ENCODE data around the gene SH3GL3. TPM values are rescaled to one million over a fixed set of nuclear protein-coding genes. Genes with fewer than 3 reads are reported as not detected.

The SH3GL3 gene
- total and polyA plus RNA-seq, 2 of the 13 experiments (the other 11 are each of a cell fraction or from before 2014, with no cell fraction given): not detected

DNA sequence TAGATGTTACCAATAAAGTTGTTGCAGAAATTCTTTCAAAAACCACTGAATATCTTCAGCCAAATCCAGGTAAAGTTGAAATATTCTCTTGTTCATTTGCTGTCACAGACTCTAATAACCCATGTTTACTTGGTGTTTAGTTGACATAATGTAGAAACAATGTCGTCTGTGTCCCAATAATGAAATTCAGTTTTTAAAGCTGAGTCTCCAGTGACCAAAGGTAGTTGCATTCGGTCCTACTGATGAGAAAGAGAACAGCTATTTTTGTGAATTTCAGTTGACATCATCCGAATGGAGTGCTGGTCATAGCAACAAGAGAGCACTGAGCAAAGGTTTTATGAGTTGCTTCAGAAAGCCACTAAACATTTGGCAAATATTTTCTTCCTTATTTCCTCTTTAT lies 118.0 kb downstream of the SH3GL3 start (continued):
- TF ChIP-seq, protein P1, sequence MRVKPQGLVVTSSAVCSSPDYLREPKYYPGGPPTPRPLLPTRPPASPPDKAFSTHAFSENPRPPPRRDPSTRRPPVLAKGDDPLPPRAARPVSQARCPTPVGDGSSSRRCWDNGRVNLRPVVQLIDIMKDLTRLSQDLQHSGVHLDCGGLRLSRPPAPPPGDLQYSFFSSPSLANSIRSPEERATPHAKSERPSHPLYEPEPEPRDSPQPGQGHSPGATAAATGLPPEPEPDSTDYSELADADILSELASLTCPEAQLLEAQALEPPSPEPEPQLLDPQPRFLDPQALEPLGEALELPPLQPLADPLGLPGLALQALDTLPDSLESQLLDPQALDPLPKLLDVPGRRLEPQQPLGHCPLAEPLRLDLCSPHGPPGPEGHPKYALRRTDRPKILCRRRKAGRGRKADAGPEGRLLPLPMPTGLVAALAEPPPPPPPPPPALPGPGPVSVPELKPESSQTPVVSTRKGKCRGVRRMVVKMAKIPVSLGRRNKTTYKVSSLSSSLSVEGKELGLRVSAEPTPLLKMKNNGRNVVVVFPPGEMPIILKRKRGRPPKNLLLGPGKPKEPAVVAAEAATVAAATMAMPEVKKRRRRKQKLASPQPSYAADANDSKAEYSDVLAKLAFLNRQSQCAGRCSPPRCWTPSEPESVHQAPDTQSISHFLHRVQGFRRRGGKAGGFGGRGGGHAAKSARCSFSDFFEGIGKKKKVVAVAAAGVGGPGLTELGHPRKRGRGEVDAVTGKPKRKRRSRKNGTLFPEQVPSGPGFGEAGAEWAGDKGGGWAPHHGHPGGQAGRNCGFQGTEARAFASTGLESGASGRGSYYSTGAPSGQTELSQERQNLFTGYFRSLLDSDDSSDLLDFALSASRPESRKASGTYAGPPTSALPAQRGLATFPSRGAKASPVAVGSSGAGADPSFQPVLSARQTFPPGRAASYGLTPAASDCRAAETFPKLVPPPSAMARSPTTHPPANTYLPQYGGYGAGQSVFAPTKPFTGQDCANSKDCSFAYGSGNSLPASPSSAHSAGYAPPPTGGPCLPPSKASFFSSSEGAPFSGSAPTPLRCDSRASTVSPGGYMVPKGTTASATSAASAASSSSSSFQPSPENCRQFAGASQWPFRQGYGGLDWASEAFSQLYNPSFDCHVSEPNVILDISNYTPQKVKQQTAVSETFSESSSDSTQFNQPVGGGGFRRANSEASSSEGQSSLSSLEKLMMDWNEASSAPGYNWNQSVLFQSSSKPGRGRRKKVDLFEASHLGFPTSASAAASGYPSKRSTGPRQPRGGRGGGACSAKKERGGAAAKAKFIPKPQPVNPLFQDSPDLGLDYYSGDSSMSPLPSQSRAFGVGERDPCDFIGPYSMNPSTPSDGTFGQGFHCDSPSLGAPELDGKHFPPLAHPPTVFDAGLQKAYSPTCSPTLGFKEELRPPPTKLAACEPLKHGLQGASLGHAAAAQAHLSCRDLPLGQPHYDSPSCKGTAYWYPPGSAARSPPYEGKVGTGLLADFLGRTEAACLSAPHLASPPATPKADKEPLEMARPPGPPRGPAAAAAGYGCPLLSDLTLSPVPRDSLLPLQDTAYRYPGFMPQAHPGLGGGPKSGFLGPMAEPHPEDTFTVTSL (CRISPR knock-in tag; IDR thresholded peaks at IDR 0.05; ENCODE audit: borderline replicate concordance): no peak
- TF ChIP-seq RFXANK (CRISPR knock-in tag; IDR thresholded peaks at IDR 0.05): no peak

DNA sequence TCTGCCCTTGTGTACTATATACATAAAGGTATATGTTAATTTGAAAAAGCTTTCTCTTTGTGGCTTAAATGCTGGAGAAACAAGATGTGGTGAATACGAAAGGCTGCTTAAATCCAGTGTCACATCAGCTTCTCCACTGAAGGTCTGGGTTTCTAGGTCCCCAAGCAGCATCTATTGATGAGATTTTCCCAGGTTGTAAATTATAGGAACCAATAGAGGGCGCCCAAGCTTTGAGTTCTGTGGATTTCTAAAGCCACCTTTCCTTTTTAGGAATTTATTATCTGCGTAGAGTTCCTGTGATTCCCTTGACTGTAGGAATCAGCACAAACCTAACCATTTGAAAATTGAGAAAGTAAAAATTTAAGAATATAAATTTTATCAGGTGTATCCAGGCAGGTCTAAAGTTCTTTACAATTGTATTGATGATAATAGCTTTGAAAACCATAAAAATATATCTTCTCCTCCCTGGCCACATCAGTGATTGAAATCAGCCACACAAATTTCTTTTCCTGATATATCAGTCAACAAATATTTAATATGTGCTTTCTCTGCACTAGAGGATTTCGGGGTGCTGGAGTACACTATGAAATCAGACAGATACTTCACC lies 118.5 kb downstream of the SH3GL3 start:
- DNase-seq (ENCODE audit: low spot score) (peak; percentile 25), FAIRE-seq (peak; percentile 51), ATAC-seq (no peak)
- no peaks in the 10 kb centered on the region for H4K20me1 ChIP-seq (ENCODE audit: insufficient read depth, low read length)
- H3K36me3 ChIP-seq (replicated peaks in 1 of 2; ENCODE audit: control insufficient read depth in 1 of 2, insufficient read depth in 2 of 2, low read length in 2 of 2): no peaks in the 10 kb centered on the region
- no peaks in the 10 kb centered on the region for H3K79me2 ChIP-seq (ENCODE audit: insufficient read depth, low read length)
- no peak overlapping the region for H3K9ac ChIP-seq (ENCODE audit: insufficient read depth, low read depth, low read length)
- intact Hi-C loops (cut with micrococcal nuclease; ENCODE audit: unreplicated experiment): loop anchor here (1.0 kb wide), 1 partner anchor 409 kb away; no protein-coding TSS in a partner anchor
- no peak overlapping the region for H3K27ac ChIP-seq (ENCODE audit: extremely low read length, insufficient read depth, low read length)
- no peak overlapping the region for H2AFZ ChIP-seq (ENCODE audit: low read length)
- in situ Hi-C loops (cut with HindIII; ENCODE audit: extremely low pct_ligation_motif_present, low pct_unique_long_range_greater_than_20kb): loop anchor here (10.0 to 25.0 kb wide), 2 partner anchors 269 to 472 kb away; no protein-coding TSS in a partner anchor
- BruUV-seq (replicated peaks): no TSS peak
- H3K27me3 ChIP-seq (ENCODE audit: control insufficient read depth in 1 of 2, insufficient read depth in 2 of 2, low read length in 2 of 2): no peaks in the 10 kb centered on the region
- H3K4me1 ChIP-seq (ENCODE audit: insufficient read depth, low read length): no peaks in the 10 kb centered on the region
- no peak overlapping the region for H3K4me2 ChIP-seq (ENCODE audit: low read depth, low read length)
- ChIA-PET POLR2A (no interaction called here), CTCF (ENCODE audit: low intra/inter-chr PET ratio, low total read pairs) (interaction anchor here (0.8 to 1.1 kb wide), 2 partner anchors 272 to 470 kb away, joined by 3 read pairs; no protein-coding TSS in a partner anchor)
- WGBS (ENCODE audit: low lambda C conversion rate): 1% methylated on average over 4 of the region's 4 CpGs
- no peaks in the 10 kb centered on the region for H3K9me3 ChIP-seq (ENCODE audit: low read length)
- H3K4me3 ChIP-seq (replicated peaks in 1 of 3; ENCODE audit: insufficient read depth in 1 of 3, low read depth in 2 of 3, low read length in 3 of 3): no peak overlapping the region
- TF ChIP-seq STAG1 (CRISPR knock-in tag; IDR thresholded peaks at IDR 0.05) (peak; percentile 74), SMC3 (IDR thresholded peaks at IDR 0.05; ENCODE audit: low read length) (peak; percentile 42; the same call in 1 of the 2 replicates), CTCF (CRISPR knock-in tag; IDR thresholded peaks at IDR 0.05) (peak; percentile 60), ZNF326 (CRISPR knock-in tag; IDR thresholded peaks at IDR 0.05; ENCODE audit: borderline replicate concordance) (no peak), DMAP1 (CRISPR knock-in tag; IDR thresholded peaks at IDR 0.05) (no peak), SIX1 (CRISPR knock-in tag; IDR thresholded peaks at IDR 0.05; ENCODE audit: borderline replicate concordance) (no peak), ZNF552 (CRISPR knock-in tag; IDR thresholded peaks at IDR 0.05; ENCODE audit: borderline replicate concordance) (no peak), USF2 (IDR thresholded peaks at IDR 0.05; ENCODE audit: low read depth, low read length) (no peak), USF2 (CRISPR knock-in tag; IDR thresholded peaks at IDR 0.05; ENCODE audit: borderline replicate concordance) (no peak), MTA3 (CRISPR knock-in tag; IDR thresholded peaks at IDR 0.05) (no peak)

Measured in HepG2 (cell line).